GM18499 (cell line): ENCODE data around the gene CAMK2D.

ENCODE experiments used
- ATAC-seq: cut with Tn5 transposase; IDR thresholded peaks from one replicate; pipeline ENCODE4 v1.9.1; 2021; ENCODE audit warnings: moderate number of reproducible peaks; ENCODE audit not compliant: insufficient read depth, unreplicated experiment

Gene CAMK2D

GRCh38 chr4:113645288-113645687, 116.2 kb downstream of the CAMK2D start:
- ATAC-seq = no peak

GRCh38 chr4:113644398-113644797, 117.1 kb downstream of the CAMK2D start:
- no peak for ATAC-seq

- no peak for ATAC-seq
Measured at GRCh38 chr4:113643505-113643904, 118.0 kb downstream of the CAMK2D start.

GRCh38 chr4:113641025-113641431, 120.5 kb downstream of the CAMK2D start:
- ATAC-seq = peak; percentile 62

GRCh38 chr4:113639326-113639725, 122.2 kb downstream of the CAMK2D start:
- ATAC-seq = no peak

GRCh38 chr4:113638562-113638832, 123.0 kb downstream of the CAMK2D start:
- ATAC-seq = no peak

- ATAC-seq = no peak
Measured at GRCh38 chr4:113637823-113638561, 123.5 kb downstream of the CAMK2D start.

GRCh38 chr4:113637363-113637762, 124.2 kb downstream of the CAMK2D start:
- no peak for ATAC-seq

- ATAC-seq = no peak
Measured at GRCh38 chr4:113636877-113637276, 124.7 kb downstream of the CAMK2D start.

GRCh38 chr4:113636438-113636818, 125.1 kb downstream of the CAMK2D start:
- ATAC-seq = no peak

GRCh38 chr4:113635739-113636437, 125.7 kb downstream of the CAMK2D start:
- ATAC-seq = no peak

GRCh38 chr4:113634081-113634969, 127.2 kb downstream of the CAMK2D start:
- no peak for ATAC-seq

GRCh38 chr4:113633467-113633866, 128.1 kb downstream of the CAMK2D start:
- ATAC-seq = no peak

GRCh38 chr4:113628711-113629110, 132.8 kb downstream of the CAMK2D start:
- no peak for ATAC-seq

- no peak for ATAC-seq
Measured at GRCh38 chr4:113627321-113627720, 134.2 kb downstream of the CAMK2D start.

- ATAC-seq = no peak
Measured at GRCh38 chr4:113625902-113626301, 135.6 kb downstream of the CAMK2D start.

GRCh38 chr4:113623274-113623894, 138.2 kb downstream of the CAMK2D start:
- no peak for ATAC-seq

- ATAC-seq = no peak
Measured at GRCh38 chr4:113621633-113622032, 139.9 kb downstream of the CAMK2D start.

GRCh38 chr4:113620032-113620431, 141.5 kb downstream of the CAMK2D start:
- no peak for ATAC-seq

GRCh38 chr4:113619526-113619925, 142.0 kb downstream of the CAMK2D start:
- no peak for ATAC-seq

GRCh38 chr4:113618205-113618604, 143.3 kb downstream of the CAMK2D start:
- ATAC-seq = no peak
